NCI-H2081 (cell line): ENCODE data around the gene DCAF10.
"Not testable (repeated sequence)": the region's sequence is repeated elsewhere in the genome, so short reads cannot be mapped to it uniquely, and the experiment has no call there.

Experiments
- DNase-seq, 2 experiments: peaks; one replicate each; lab custom pipeline; 2025; lab: John Stamatoyannopoulos, UW

Gene DCAF10

GRCh38 chr9:37800631-37801286, at the start of gene DCAF10:
Gene DCAF10, plus strand, starts transcription at chr9:37800797. Its CDS starts 70 bp downstream, at chr9:37800867.
- peak; percentile 83 to 87 for DNase-seq

- no peak for DNase-seq
Observed at GRCh38 chr9:37751186-37751585, 49.4 kb upstream of the DCAF10 start.

- not testable (repeated sequence) for DNase-seq
Observed at GRCh38 chr9:37751704-37752103, 48.9 kb upstream of the DCAF10 start.

GRCh38 chr9:37752112-37752511, 48.5 kb upstream of the DCAF10 start:
- DNase-seq: not testable (repeated sequence)

- no peak for DNase-seq
Observed at GRCh38 chr9:37752642-37753488, 47.7 kb upstream of the DCAF10 start.

GRCh38 chr9:37753489-37754190, 47.0 kb upstream of the DCAF10 start, which contains the start of gene TRMT10B:
Gene TRMT10B, plus strand, starts transcription at chr9:37753805. Its CDS starts 8,127 bp downstream, at chr9:37761932.
- DNase-seq: peak; percentile 62 to 75

GRCh38 chr9:37758747-37759146, 41.9 kb upstream of the DCAF10 start:
- DNase-seq: no peak

- no peak for DNase-seq
Observed at GRCh38 chr9:37760416-37761161, 40.0 kb upstream of the DCAF10 start.

GRCh38 chr9:37761511-37761910, 39.1 kb upstream of the DCAF10 start:
- DNase-seq: no peak

GRCh38 chr9:37765263-37765662, 35.3 kb upstream of the DCAF10 start:
- not testable (repeated sequence) for DNase-seq

- no peak for DNase-seq
Observed at GRCh38 chr9:37769306-37769705, 31.3 kb upstream of the DCAF10 start.

- DNase-seq: no peak
Observed at GRCh38 chr9:37769995-37770394, 30.6 kb upstream of the DCAF10 start.

GRCh38 chr9:37775216-37775919, 25.2 kb upstream of the DCAF10 start:
- DNase-seq: no peak

- DNase-seq: no peak
Observed at GRCh38 chr9:37776328-37776727, 24.3 kb upstream of the DCAF10 start.

GRCh38 chr9:37778534-37778933, 22.1 kb upstream of the DCAF10 start:
- no peak for DNase-seq

- DNase-seq: no peak
Observed at GRCh38 chr9:37784291-37784615, 16.3 kb upstream of the DCAF10 start.

GRCh38 chr9:37784616-37785483, 15.7 kb upstream of the DCAF10 start, which contains the start of gene EXOSC3:
Gene EXOSC3, minus strand, starts transcription at chr9:37785064. Its CDS starts 20 bp downstream, at chr9:37785044.
- peak; percentile 90 to 93 for DNase-seq

- no peak for DNase-seq
Observed at GRCh38 chr9:37787059-37787458, 13.5 kb upstream of the DCAF10 start.

- DNase-seq: no peak
Observed at GRCh38 chr9:37788332-37788731, 12.3 kb upstream of the DCAF10 start.

- no peak for DNase-seq
Observed at GRCh38 chr9:37790096-37790495, 10.5 kb upstream of the DCAF10 start.
